GM19193 (cell line): ENCODE data around the gene AMPD3.

Experiments
- POLR2A ChIP-seq: IDR thresholded peaks from 4 replicates; pipeline ENCODE4 v1.6.1; 2011; ENCODE audit not compliant: insufficient read depth, insufficient read length; ENCODE audit errors: extremely low read depth

The AMPD3 gene

GRCh38 chr11:10542776-10543175 lies 87.7 kb downstream of the AMPD3 start:
- no peak for TF ChIP-seq POLR2A

DNA sequence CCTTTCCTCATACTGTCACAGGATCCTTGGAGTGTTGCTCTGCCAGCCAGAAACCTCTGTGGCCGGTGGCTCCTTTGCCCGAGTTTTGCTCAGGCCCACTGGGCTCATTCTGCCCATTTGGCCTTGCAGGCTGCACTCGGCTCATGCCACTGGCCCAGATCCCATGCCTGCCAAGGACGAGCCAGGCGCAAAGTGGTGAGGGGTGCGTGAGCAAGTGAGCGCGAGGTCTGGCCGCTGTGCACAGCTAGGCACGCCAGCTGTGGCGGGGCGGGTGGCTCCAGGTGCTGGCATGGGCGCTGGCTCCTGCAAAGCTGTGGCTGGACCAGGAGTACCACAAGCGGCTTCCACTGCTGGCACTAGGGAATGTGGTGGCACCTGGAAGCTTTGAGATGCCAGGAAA lies 88.7 kb downstream of the AMPD3 start:
- TF ChIP-seq POLR2A = no peak

DNA sequence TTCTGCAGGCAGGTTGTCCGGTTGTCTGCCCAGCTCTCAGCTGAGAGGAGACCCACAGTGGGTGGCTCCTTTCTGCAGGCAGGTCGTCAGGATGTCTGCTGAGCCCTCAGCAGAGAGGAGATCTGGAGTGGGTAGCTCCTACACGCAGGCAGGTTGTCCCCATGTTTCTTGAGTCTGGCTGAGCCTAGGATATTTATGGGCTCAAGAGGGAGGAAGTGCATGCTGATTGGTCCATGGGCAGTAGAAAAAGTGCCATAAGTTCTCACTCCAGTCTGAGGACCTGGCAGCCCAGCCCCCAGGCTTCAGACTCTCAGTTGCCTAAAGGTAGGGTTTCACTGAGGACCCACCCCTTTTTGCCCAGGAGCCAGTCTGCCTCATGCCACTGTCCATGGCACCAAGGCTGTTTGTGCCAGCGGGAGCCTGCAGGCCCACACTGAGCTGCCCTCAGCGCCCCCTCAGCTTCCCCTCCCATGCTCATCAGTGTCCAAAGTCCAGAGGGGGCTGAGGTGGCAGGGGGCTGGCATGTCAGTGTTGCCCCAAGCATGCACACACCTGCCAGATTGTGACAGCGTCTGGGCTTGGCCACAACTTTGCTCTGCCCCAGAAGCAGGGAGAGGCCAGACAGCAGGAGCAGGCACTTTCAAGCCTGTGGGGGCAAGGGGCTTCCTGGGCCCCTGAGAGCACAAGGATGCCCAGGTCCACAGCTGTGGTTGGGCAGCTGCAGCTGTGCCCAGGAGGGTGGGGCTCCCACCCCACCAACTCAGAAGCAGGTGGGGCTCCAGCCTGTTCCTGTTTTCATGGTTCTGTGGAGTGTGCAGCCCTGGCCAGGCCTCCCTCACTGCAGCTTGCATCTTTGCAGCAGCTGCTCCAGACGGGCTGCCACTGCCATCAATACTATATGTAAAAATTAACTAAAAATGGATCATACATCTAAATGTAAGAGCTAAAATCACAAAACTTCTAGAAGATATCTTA lies 89.7 kb downstream of the AMPD3 start:
- TF ChIP-seq POLR2A = no peak

GRCh38 chr11:10550503-10551289 lies 95.6 kb downstream of the AMPD3 start:
- no peak for TF ChIP-seq POLR2A

DNA sequence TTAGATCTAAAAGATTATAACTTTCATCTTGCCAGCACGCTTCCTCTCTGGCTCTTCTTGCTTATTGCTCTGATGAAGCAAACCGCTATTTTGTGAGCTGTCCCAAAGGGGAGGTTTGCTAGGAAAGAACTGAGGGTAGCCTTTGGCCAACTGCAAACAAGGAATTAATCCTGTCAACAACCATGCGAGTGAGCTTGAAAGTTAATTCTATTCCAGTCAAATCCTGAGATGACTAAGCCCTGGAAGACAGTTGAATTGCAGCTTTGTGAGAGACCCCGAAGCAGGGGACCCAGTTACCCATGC lies 96.2 kb downstream of the AMPD3 start:
- TF ChIP-seq POLR2A = no peak

DNA sequence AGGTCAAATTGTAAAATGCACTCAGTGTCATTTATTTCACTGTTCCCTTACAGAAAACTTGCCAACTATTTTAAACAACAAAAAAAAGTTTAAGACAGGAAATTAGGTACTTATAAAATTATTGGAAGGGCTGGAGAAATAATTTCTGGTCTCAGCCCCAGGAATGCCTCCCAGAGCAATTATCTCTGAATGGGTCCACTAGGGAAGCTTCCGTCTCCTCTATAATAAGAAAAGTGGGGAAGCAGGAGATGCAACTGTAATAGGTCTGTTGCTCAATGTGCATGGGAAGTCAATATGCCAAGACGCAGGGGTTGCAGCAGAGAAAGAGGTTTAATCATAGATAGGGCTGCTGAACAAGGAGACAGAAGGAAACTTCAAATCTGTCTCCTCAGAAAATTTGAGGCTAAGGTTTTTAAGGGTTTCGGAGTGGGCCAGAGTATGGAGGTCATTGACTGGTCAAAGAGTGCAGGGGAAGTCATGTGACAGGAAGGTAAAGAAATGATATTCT lies 96.8 kb downstream of the AMPD3 start:
- no peak for TF ChIP-seq POLR2A

DNA sequence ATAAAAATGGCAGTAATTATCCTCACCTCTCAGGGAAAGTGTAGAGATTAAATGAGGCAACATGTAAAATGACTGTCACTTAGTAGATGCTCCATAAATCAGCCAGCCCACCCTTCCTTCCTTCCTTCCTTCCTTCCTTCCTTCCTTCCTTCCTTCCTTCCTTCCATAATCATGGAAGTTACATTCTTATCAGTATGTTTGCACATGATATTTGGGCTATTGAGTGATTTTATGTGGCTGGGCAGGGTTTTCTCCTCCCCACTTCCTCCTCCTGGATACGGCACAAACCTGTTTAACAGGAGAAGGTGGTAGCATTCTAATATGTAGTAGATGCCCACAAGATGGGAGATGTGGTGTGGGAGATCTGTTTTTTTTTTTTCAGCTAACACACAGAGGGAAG lies 101.5 kb downstream of the AMPD3 start:
- TF ChIP-seq POLR2A = no peak
